IMR-90 (cell line): ENCODE data around the gene AQP12A. TPM values are rescaled to one million over a fixed set of nuclear protein-coding genes. Genes with fewer than 3 reads are reported as not detected.

Experiments
- ATAC-seq: fragments of 200-7000 bp; cut with Tn5 transposase; 2 replicates; pipeline ENCODE4 v1.9.1; 2020; ENCODE audit warnings: low read depth, mild to moderate bottlenecking, moderate library complexity
- BruUV-seq: library from RNA; stranded (reverse); fragments of 400-500 nt; replicated peaks from 2 replicates; lab custom pipeline; 2021; lab: Mats Ljungman, UMichigan
- CTCF ChIA-PET: fragments of 300-600 bp; formaldehyde crosslinking; extraction: SDS; loops from one replicate; lab custom pipeline; 2021; ENCODE audit warnings: antibody characterized with exemption; lab: Yijun Ruan, JAX
- POLR2A ChIA-PET: fragments of 300-600 bp; sonication (Branson Sonifier 250); formaldehyde crosslinking; loops from one replicate; lab custom pipeline; 2022; ENCODE audit warnings: antibody characterized with exemption; ENCODE audit not compliant: unreplicated experiment; lab: Charles Lee
- DNase-seq: peaks from one replicate; pipeline ENCODE4 v3.0.0; 2013
- H2AFZ ChIP-seq: replicated peaks from 2 replicates; pipeline ENCODE3; 2013; ENCODE audit warnings: low read length, mild to moderate bottlenecking; ENCODE audit not compliant: poor library complexity
- H2AK5ac ChIP-seq: 2 replicates; pipeline ENCODE4 v1.6.1; 2013; ENCODE audit warnings: low read depth, low read length, inconsistent platforms
- H2AK9ac ChIP-seq: replicated peaks from 2 replicates; pipeline ENCODE3; 2013; ENCODE audit warnings: mild to moderate bottlenecking, low read depth, low read length, moderate library complexity; ENCODE audit not compliant: poor library complexity
- H2BK120ac ChIP-seq: 2 replicates; pipeline ENCODE4 v1.6.1; 2013; ENCODE audit warnings: low read depth, low read length, inconsistent platforms
- H2BK15ac ChIP-seq: 3 replicates; pipeline ENCODE4 v1.6.1; 2013; ENCODE audit warnings: low read depth, low read length, inconsistent platforms
- H2BK20ac ChIP-seq: 2 replicates; pipeline ENCODE4 v1.6.1; 2013; ENCODE audit warnings: low read depth, mild to moderate bottlenecking, inconsistent platforms, low read length, moderate library complexity
- H2BK5ac ChIP-seq: 2 replicates; pipeline ENCODE4 v1.6.1; 2013; ENCODE audit warnings: mild to moderate bottlenecking, low read depth, low read length, inconsistent platforms; ENCODE audit not compliant: poor library complexity, severe bottlenecking
- H3K14ac ChIP-seq: replicated peaks from 2 replicates; pipeline ENCODE4 v1.6.1; 2013; ENCODE audit warnings: low read depth, low read length, inconsistent platforms
- H3K18ac ChIP-seq: 2 replicates; pipeline ENCODE4 v1.6.1; 2013; ENCODE audit warnings: low read depth, low read length, control low read depth
- H3K23ac ChIP-seq: 2 replicates; pipeline ENCODE4 v1.6.1; 2013; ENCODE audit warnings: low read depth, low read length, inconsistent platforms
- H3K27ac ChIP-seq: 2 replicates; pipeline ENCODE4 v1.5.1; 2013; ENCODE audit warnings: mild to moderate bottlenecking, control low read depth, low read length; ENCODE audit not compliant: insufficient read depth
- H3K27me3 ChIP-seq: 2 replicates; pipeline ENCODE4 v1.6.1; 2013; ENCODE audit warnings: low read length; ENCODE audit not compliant: control insufficient read depth, insufficient read depth
- H3K36me3 ChIP-seq: 2 replicates; pipeline ENCODE4 v1.6.1; 2013; ENCODE audit warnings: low read length, mixed read lengths; ENCODE audit not compliant: control insufficient read depth, insufficient read depth
- H3K4ac ChIP-seq: 2 replicates; pipeline ENCODE4 v1.6.1; 2013; ENCODE audit warnings: low read depth, low read length, inconsistent platforms
- H3K4me1 ChIP-seq: 2 replicates; pipeline ENCODE4 v1.6.1; 2013; ENCODE audit warnings: low read length, mixed read lengths; ENCODE audit not compliant: control insufficient read depth, insufficient read depth
- H3K4me2 ChIP-seq: 2 replicates; pipeline ENCODE4 v1.6.1; 2013; ENCODE audit warnings: low read depth, mild to moderate bottlenecking, control low read depth, low read length, moderate library complexity
- H3K4me3 ChIP-seq: 2 replicates; pipeline ENCODE4 v1.5.1; 2013; ENCODE audit warnings: low read depth, mild to moderate bottlenecking, control low read depth, low read length, moderate library complexity; ENCODE audit not compliant: insufficient read depth
- H3K56ac ChIP-seq: 2 replicates; pipeline ENCODE4 v1.6.1; 2013; ENCODE audit warnings: low read length, inconsistent platforms; ENCODE audit not compliant: insufficient read depth; ENCODE audit errors: extremely low read depth
- H3K79me1 ChIP-seq, 2 experiments: 2 replicates each; pipeline ENCODE4 v1.6.1; 2013; ENCODE audit warnings: low read length in 2 of 2, inconsistent platforms in 1 of 2, low read depth in 1 of 2
- H3K9ac ChIP-seq: 2 replicates; pipeline ENCODE4 v1.6.1; 2013; ENCODE audit warnings: low read depth, low read length, control low read depth
- H3K9me1 ChIP-seq: 2 replicates; pipeline ENCODE4 v1.6.1; 2013; ENCODE audit warnings: low read length, inconsistent platforms; ENCODE audit not compliant: insufficient read depth
- H3K9me3 ChIP-seq: 2 replicates; pipeline ENCODE4 v1.6.1; 2013; ENCODE audit warnings: low read length; ENCODE audit not compliant: control insufficient read depth, insufficient read depth
- H4K20me1 ChIP-seq: 2 replicates; pipeline ENCODE4 v1.6.1; 2013; ENCODE audit warnings: low read length, inconsistent platforms; ENCODE audit not compliant: insufficient read depth
- H4K5ac ChIP-seq: 2 replicates; pipeline ENCODE4 v1.6.1; 2013; ENCODE audit warnings: mild to moderate bottlenecking, low read depth, low read length, control low read depth
- H4K8ac ChIP-seq, 2 experiments: 2 replicates each; pipeline ENCODE4 v1.6.1; 2013; ENCODE audit warnings: low read depth in 2 of 2, low read length in 2 of 2, control low read depth in 1 of 2, inconsistent platforms in 1 of 2
- H4K91ac ChIP-seq: 2 replicates; pipeline ENCODE4 v1.6.1; 2013; ENCODE audit warnings: low read depth, low read length, inconsistent platforms; ENCODE audit not compliant: insufficient read depth
- CEBPB ChIP-seq: IDR thresholded peaks from 2 replicates; pipeline ENCODE4 v1.6.1; 2012; ENCODE audit warnings: low read depth, low read length, improper control_type of control experiment
- CHD1 ChIP-seq: IDR thresholded peaks from 2 replicates; pipeline ENCODE4 v1.6.1; 2012; ENCODE audit warnings: low read depth, low read length, improper control_type of control experiment
- MAZ ChIP-seq: IDR thresholded peaks from 2 replicates; pipeline ENCODE4 v1.6.1; 2012; ENCODE audit warnings: low read depth, mild to moderate bottlenecking, low read length, improper control_type of control experiment, moderate library complexity, borderline replicate concordance
- MXI1 ChIP-seq: IDR thresholded peaks from 2 replicates; pipeline ENCODE4 v1.6.1; 2012; ENCODE audit warnings: low read depth, mild to moderate bottlenecking, low read length, moderate library complexity, borderline replicate concordance
- POLR2A ChIP-seq: IDR thresholded peaks from 2 replicates; pipeline ENCODE4 v1.6.1; 2012; ENCODE audit warnings: mild to moderate bottlenecking, low read depth, low read length
- RCOR1 ChIP-seq: IDR thresholded peaks from 2 replicates; pipeline ENCODE4 v1.6.1; 2012; ENCODE audit warnings: mild to moderate bottlenecking, low read length, improper control_type of control experiment; ENCODE audit not compliant: insufficient replicate concordance
- whole genome bisulfite sequencing, 2 experiments: methylation state at CpG; one replicate each; pipeline versions ENCODE4 v1.1.5 to v1.1.7; 2013; ENCODE audit warnings: missing lambda C conversion rate in 2 of 2; ENCODE audit not compliant: insufficient read length in 1 of 2; ENCODE audit errors: extremely low coverage in 2 of 2; 5-methylcytosine and 5-hydroxymethylcytosine counted together
- dilution Hi-C: fragments of 300-500 bp; cut with HindIII; formaldehyde crosslinking; loops from one replicate; pipeline ENCODE4 v1.14.3; 2018; ENCODE audit warnings: low sequenced_read_pairs; ENCODE audit not compliant: unreplicated experiment
- in situ Hi-C: fragments of 300-500 bp; cut with MboI; formaldehyde crosslinking; loops from 3 replicates; pipeline ENCODE4 v1.14.3; 2019; ENCODE audit warnings: low sequenced_read_pairs, inconsistent platforms, mixed read lengths
- intact Hi-C: fragments of 100-400 bp; cut with micrococcal nuclease; formaldehyde crosslinking; loops from 2 replicates; pipeline ENCODE4 v1.10.0; 2022
- polyA plus RNA-seq, 3 experiments: library from polyadenylated mRNA; depleted of rRNA; stranded (reverse); fragments of >200 nt; gene quantifications; 2 replicates each; pipeline ENCODE4 v1.2.3, GENCODE V29; 2012; ENCODE audit warnings: low replicate concordance in 1 of 3
- total RNA-seq: library from RNA; depleted of rRNA; stranded (reverse); fragments of >200 nt; gene quantifications from 2 replicates; pipeline ENCODE4 v1.2.3, GENCODE V29; 2012
- TF ChIP-seq, protein P1 (sequence below): fragments of 150-350 bp; IDR thresholded peaks from 2 replicates; pipeline ENCODE4 v1.6.1; 2017; ENCODE audit warnings: mild to moderate bottlenecking, antibody characterized with exemption, low read length, low read depth
- TF ChIP-seq, protein P2 (sequence below): conservative IDR thresholded peaks from 2 replicates; pipeline ENCODE4 v1.5.1; 2012; ENCODE audit warnings: mild to moderate bottlenecking, low read depth, low read length, improper control_type of control experiment

The AQP12A gene
- total and polyA plus RNA-seq, 2 of the 4 experiments (the other 2 are of a cell fraction): not detected

DNA sequence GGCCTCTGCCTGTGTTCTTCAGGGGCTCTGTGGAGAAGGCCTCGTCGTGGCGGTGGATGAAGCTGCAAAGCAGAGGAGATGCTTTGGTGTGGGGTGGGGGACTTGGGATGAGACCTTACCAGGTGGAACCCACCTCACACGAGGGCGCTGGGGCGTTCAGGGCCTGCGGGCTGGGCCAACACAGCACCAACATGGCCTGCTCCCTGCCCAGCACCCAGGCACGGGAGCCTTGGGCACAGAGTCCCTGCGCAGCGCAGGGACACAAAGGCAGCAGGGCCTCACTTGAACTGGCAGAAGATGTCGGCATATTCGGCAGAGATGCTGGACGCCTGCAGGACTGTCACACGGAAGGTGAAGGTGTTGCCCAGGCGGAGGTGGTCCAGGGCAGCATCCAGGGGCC is 53.8 kb downstream of the AQP12A start:
- no peak overlapping the region for H4K5ac ChIP-seq
- WGBS, 2 experiments: no CpG with 5 or more reads among the region's 15 CpGs
- no peak overlapping the region for H3K9ac ChIP-seq
- in situ Hi-C loops: no loop called here
- no peak overlapping the region for H2AFZ ChIP-seq
- H2BK5ac ChIP-seq: no peak overlapping the region
- no peak overlapping the region for H2BK120ac ChIP-seq
- intact Hi-C loops: no loop called here
- no peak overlapping the region for H2AK5ac ChIP-seq
- ChIA-PET CTCF (no interaction called here), POLR2A (no interaction called here)
- H2BK20ac ChIP-seq: no peak overlapping the region
- H3K27ac ChIP-seq: no peak overlapping the region
- H3K4me3 ChIP-seq: no peak overlapping the region
- H3K9me3 ChIP-seq: no peaks in the 10 kb centered on the region
- no peak overlapping the region for H3K56ac ChIP-seq
- DNase-seq: no peak
- peaks cover 46% of the 10 kb centered on the region for H3K27me3 ChIP-seq
- TF ChIP-seq MAZ (no peak), MXI1 (no peak), CHD1 (no peak), POLR2A (no peak), RCOR1 (no peak), CEBPB (no peak)
- TF ChIP-seq, protein P1, sequence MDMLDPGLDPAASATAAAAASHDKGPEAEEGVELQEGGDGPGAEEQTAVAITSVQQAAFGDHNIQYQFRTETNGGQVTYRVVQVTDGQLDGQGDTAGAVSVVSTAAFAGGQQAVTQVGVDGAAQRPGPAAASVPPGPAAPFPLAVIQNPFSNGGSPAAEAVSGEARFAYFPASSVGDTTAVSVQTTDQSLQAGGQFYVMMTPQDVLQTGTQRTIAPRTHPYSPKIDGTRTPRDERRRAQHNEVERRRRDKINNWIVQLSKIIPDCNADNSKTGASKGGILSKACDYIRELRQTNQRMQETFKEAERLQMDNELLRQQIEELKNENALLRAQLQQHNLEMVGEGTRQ: no peak
- TF ChIP-seq, protein P2, sequence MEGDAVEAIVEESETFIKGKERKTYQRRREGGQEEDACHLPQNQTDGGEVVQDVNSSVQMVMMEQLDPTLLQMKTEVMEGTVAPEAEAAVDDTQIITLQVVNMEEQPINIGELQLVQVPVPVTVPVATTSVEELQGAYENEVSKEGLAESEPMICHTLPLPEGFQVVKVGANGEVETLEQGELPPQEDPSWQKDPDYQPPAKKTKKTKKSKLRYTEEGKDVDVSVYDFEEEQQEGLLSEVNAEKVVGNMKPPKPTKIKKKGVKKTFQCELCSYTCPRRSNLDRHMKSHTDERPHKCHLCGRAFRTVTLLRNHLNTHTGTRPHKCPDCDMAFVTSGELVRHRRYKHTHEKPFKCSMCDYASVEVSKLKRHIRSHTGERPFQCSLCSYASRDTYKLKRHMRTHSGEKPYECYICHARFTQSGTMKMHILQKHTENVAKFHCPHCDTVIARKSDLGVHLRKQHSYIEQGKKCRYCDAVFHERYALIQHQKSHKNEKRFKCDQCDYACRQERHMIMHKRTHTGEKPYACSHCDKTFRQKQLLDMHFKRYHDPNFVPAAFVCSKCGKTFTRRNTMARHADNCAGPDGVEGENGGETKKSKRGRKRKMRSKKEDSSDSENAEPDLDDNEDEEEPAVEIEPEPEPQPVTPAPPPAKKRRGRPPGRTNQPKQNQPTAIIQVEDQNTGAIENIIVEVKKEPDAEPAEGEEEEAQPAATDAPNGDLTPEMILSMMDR: no peak
- H3K79me1 ChIP-seq: no peaks in the 10 kb centered on the region
- ATAC-seq: no peak
- H2BK15ac ChIP-seq: no peak overlapping the region
- dilution Hi-C loops: no loop called here
- no peaks in the 10 kb centered on the region for H3K9me1 ChIP-seq
- H3K4me2 ChIP-seq: no peak overlapping the region
- H4K91ac ChIP-seq: no peak overlapping the region
- H3K14ac ChIP-seq: no peak overlapping the region
- H4K20me1 ChIP-seq: no peaks in the 10 kb centered on the region
- no peak overlapping the region for H3K18ac ChIP-seq
- no peaks in the 10 kb centered on the region for H3K4me1 ChIP-seq
- no peaks in the 10 kb centered on the region for H3K36me3 ChIP-seq
- no peak overlapping the region for H3K23ac ChIP-seq
- H4K8ac ChIP-seq: no peak overlapping the region
- no TSS peak for BruUV-seq
- no peak overlapping the region for H2AK9ac ChIP-seq
- no peak overlapping the region for H3K4ac ChIP-seq
